GM19025 (cell line): ENCODE measurements around the gene AADAC.
"Not testable (repeated sequence)": the region's sequence is repeated elsewhere in the genome, so short reads cannot be mapped to it uniquely, and the experiment has no call there.

ENCODE experiments used
- ATAC-seq: cut with Tn5 transposase; IDR thresholded peaks from one replicate; pipeline ENCODE4 v1.9.1; 2021; ENCODE audit warnings: mild to moderate bottlenecking, low read depth, moderate library complexity; ENCODE audit not compliant: unreplicated experiment

The AADAC gene

DNA sequence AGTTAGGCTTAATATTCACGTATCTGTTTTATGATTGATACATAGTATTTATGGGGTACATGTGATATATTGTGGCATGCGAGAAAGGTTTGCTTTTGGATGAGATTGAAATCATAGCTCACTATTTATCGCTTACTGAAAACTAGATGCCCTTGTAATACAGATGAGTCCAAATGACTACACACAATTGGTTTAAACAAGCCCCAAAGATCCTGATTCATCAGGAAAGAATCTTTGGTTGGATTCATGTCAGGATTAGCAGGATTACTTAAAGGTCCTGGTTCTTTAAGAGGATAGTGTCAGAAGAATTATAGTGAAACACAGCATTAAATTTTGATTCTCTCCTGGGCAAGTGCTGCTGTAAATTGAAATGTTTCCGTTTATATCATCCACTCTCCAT, 18.6 kb upstream of the AADAC start:
- ATAC-seq: no peak

DNA sequence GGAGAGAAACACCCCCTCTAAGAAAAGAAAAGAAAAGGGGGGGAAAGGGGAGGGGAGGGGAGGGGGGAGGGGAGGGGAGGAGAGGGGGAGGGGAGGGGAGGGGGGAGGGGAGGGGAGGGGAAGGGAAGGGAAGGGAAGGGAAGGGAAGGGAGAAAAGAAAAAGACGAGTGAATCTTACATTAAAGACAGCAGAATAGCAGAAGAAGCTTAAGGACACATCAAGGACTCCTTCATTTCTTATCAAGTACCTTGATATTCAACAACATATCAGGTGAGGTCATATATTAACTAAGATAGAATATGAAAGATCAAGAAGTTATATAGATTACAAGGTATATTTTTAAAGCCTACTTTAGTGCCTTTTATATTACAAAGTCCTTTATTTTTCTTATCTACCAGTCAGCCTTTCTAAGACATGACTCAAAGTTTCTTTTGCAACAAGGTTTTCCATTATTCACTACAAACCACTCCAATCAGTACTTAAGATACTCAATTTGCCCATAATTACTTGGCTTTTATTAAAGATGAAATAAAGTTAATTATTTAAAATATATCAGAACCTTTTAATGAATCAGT, 17.7 kb upstream of the AADAC start:
- ATAC-seq: no peak

DNA sequence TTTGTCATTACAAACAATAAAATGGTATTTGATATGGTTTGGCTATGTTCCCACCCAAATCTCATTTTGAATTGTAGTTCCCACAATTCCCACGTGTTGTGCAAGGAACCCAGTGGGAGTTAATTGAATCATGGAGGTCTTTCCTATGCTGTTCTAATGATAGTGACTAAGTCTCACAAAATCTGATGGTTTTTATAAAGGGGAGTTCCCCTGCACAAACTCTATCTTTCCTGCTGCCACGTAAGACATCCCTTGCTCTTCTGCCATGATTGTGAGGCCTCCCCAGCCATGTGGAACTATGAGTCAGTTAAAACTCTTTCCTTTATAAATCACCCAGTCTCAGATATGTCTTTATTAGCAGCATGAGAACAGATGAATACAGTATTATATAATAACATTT, 15.4 kb upstream of the AADAC start:
- ATAC-seq: no peak

DNA sequence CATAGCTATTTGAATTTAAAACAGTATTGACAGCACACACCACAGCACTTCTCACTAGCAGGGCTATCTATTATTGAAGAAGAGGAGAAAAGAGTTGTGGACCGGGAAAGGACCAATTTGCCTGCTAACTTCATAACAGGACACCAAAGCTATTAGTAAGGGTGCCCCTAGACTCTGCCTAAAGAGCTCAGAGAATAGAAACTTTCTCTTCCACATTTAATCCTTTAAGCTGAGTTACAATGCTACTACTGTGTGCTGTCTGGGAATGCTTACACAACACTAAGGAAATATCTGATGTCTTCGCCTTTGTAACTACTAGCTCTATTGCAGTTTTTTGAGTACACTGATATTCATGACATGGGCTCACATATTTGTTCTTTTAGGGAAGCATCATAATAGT, 13.5 kb upstream of the AADAC start:
- ATAC-seq: no peak

GRCh38 chr3:151804267-151804666, 9.6 kb upstream of the AADAC start:
- no peak for ATAC-seq

DNA sequence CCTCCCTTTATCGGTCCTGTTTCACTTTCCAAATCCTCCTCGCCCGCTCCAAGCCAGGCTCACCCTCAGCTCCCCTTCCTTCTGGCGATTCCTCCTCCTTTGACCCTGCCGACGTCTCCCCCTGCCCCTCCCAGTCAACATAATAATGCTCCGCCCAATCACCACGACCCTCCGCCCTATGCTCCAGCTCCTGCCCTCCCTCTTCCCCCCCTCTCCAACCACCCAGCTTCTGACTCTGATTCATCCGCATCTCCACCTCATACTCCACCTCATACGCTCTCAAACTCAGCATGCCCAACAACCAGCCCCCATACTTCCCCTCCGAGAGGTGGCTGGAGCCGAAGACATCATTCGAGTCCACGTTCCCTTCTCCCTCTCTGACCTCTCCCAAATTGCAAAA, 7.1 kb upstream of the AADAC start:
- no peak for ATAC-seq

DNA sequence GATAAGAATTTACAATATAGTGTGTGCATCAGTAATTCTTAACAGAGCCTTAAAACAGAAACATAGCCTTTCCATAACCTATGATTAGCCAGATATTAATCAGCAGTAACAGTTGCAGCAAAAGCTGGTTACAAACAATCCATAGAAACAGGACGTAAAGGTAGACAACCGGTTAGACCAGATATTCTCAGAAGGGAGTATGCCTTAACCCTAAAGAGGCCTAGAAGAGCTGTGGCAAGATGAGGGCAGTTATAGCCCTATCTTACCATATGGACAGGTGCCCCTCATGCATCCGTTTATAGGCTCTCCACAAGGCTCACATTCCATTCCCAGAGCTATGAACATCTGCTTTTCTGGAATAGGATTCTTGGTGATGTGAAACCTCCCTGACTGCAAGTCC, 5.0 kb upstream of the AADAC start:
- ATAC-seq: not testable (repeated sequence)

DNA sequence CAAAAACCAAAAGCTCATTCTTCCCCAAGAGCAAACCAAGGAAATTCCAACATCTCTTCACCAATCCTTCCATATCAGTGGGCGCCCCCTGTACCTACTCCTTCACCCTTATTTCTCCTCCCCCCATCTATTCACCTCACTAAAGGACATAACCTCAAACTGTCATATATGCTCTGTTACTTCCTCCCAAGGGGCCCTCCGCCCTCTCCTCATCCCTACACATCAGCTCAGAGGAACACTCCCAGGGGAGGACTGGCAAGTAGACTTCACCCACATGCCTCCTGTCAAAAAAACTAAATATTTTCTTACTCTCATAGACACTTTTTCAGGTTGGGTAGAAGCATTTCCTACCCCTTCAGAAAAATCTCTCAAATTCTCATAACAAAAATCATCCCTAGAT, 2.4 kb upstream of the AADAC start:
- ATAC-seq: no peak

DNA sequence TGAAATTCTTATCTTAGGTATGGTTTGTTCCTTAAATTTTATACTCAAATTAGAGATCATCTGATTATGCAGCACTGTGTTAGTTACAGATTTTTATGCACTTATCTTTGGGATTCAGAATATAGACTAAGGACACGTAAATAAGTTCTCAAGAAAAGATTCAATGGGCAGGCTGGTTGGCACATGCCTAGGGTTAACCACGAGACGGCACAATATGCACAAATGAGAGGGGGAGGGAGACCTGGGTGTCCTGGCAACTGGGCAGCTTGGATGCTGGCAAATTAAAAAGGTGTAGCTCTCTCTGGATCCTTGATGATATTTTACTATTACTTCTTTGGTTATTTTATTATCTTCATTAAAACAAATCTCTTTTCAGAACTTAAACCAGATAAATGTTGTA, 672 bp downstream of the AADAC start:
- no peak for ATAC-seq

GRCh38 chr3:151816091-151816604, 2.2 kb downstream of the AADAC start:
- no peak for ATAC-seq

DNA sequence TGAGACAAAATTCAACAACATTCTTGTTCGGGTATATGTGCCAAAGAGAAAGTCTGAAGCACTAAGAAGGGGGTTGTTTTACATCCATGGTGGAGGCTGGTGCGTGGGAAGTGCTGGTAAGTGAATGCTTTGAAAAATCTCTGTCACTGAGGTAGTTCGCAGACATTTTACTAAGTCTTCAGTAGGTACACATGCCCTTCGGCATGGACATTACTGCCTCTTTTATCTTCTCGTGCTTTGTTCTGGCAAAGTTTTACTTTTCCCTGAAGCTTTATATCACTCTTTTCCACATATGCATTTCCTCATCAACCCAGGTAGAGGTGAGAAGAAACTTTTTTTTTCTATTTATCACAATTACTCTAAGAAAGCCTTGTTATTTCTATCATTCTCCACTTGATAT, 3.6 kb downstream of the AADAC start:
- ATAC-seq: no peak

DNA sequence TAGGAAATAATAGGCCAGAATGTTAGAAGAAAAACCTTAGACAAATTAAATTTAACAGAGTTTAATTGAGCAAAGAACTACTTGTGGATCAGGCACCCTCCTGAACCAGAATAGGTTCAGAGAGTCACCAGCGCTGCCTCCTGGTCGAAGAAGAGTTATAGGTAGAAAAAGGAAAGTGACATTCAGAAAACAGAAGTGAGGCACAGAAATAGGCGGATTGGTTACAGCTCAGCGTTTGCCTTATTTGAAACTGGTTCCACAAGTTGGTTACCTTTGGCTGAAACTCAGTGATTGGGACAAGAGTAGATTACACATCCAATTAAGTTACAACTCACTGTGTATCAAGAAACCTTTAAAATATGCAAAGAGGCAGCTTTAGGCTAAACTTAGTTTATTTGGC, 4.4 kb downstream of the AADAC start:
- ATAC-seq: no peak

DNA sequence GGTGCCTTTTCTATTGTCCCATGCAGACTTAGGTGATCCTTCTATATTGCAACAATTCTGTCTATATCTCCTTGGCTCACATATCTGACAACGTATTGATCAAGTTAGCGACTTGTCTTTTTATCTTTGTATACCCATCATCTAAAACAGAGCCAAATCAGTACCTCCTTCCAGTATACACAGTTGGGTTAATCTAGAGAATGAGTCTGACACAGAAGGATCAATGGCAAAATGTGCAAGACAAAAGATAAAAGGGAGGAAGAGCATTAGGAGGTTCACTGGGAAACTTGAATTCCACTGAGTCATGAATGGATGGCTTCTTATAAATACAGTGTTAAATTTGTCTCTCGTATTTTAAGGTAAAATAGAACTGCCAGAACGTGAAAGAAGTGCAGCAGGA, 6.0 kb downstream of the AADAC start:
- ATAC-seq: no peak

GRCh38 chr3:151827816-151828215, 13.9 kb downstream of the AADAC start:
- ATAC-seq: no peak

DNA sequence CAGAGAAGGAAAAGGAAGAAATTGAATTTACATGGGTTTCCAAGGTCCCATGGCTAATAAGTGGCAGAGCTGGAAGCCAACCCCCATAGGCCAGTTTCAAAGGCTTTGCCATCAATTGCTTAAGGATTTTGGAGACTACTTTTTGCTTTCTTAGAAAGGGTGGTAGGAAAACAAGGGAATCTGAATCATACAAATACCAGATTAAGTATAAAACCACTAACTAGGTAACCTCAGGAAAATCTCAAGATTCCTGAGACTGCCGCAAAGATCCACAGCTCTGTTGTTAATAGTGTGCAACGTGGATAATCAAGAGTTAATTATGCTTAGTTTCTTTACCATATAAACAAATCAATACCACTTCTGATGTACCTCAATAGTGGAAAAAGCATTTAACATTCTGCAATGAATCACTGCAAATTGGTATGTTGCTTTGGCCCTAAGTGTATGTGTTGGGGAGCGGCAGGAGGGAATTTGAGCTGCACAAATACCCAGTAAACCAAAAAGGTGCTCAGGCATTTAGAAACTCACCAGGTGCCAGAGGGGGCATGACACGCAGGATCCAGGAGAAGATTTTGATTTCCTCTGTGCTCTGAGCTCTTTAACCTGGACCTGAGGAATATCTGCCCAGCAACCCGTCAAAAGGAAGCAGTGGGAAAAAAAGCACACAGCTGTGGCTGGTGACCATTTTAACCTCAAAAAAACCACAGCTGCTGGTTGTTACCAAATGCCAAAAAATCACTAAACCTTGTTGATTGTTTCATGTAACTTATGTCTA, 22.0 kb downstream of the AADAC start:
- no peak for ATAC-seq

- no peak for ATAC-seq
These were observed 23.1 kb downstream of the AADAC start for GRCh38 chr3:151837057-151837456.

- peak; percentile 70 for ATAC-seq
These were observed 24.8 kb downstream of the AADAC start for GRCh38 chr3:151838574-151839312.

GRCh38 chr3:151839313-151839631, 25.4 kb downstream of the AADAC start:
- no peak for ATAC-seq

GRCh38 chr3:151841801-151842200, 27.9 kb downstream of the AADAC start:
- no peak for ATAC-seq

GRCh38 chr3:151843275-151843674, 29.4 kb downstream of the AADAC start:
- no peak for ATAC-seq

DNA sequence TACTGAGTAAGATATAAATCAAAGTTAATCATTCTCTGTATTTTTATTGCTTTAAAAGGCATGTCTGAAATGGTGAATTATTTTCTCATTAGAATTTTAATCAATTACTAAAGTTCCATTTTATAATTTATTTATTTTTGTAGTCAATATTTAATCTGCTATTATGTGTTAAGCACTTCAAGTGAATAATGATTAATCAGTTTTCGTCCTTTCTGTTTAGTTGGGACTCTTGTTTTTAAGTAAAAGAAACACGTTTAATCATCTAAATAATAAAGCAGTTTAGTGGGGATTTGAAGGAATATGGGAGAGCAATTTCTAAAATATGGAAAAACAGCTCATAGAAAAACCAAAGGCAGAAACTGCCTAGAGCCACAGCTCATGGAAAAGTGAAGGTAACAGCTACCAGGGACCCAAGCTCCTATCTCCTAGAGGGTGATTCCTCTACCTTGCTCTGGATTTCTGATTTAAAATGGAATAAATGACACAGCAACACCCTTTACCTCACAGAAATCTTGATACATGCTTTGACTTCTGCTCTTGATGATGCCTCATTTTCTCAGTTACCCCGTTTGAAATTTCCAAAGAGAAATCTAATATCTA, 31.5 kb downstream of the AADAC start:
- no peak for ATAC-seq
